HCT116 (cell line): ENCODE data around the gene PCBP3.

Source experiments
- CBX3 ChIP-seq: IDR thresholded peaks from 2 replicates; pipeline ENCODE4 v1.6.1; 2012; ENCODE audit warnings: low read depth
- CEBPB ChIP-seq: IDR thresholded peaks from 2 replicates; pipeline ENCODE4 v1.6.1; 2012; ENCODE audit warnings: low read depth
- CTCF ChIP-seq, 3 experiments: fragments of 200-600 bp in 1 of 3; sonication (generic) in 1 of 3; IDR thresholded peaks in 2 of 3; conservative IDR thresholded peaks in 1 of 3; 2 replicates each; pipeline ENCODE4 v1.5.1; 2012 to 2017; ENCODE audit warnings: low read depth in 2 of 3, low read length in 2 of 3, antibody characterized with exemption in 1 of 3, borderline replicate concordance in 1 of 3, control low read depth in 1 of 3, mild to moderate bottlenecking in 1 of 3, mixed read lengths in 1 of 3, mixed run types in 1 of 3, moderate library complexity in 1 of 3; ENCODE audit not compliant: insufficient read depth in 1 of 3
- EGR1 ChIP-seq: IDR thresholded peaks from 2 replicates; pipeline ENCODE4 v1.6.1; 2012; ENCODE audit warnings: low read depth
- FOSL1 ChIP-seq: IDR thresholded peaks from 2 replicates; pipeline ENCODE4 v1.6.1; 2012; ENCODE audit warnings: low read depth
- MAX ChIP-seq: IDR thresholded peaks from 2 replicates; pipeline ENCODE4 v1.6.1; 2012
- POLR2A ChIP-seq: IDR thresholded peaks from 2 replicates; pipeline ENCODE4 v1.7.0; 2011; ENCODE audit warnings: borderline replicate concordance; ENCODE audit not compliant: insufficient read depth, insufficient read length; ENCODE audit errors: extremely low read depth
- POLR2AphosphoS5 ChIP-seq: IDR thresholded peaks from 2 replicates; pipeline ENCODE4 v1.6.1; 2011; ENCODE audit warnings: mild to moderate bottlenecking, low read depth, low read length, moderate library complexity
- REST ChIP-seq: IDR thresholded peaks from 2 replicates; pipeline ENCODE4 v1.6.1; 2012; ENCODE audit warnings: low read depth
- SP1 ChIP-seq: IDR thresholded peaks from 2 replicates; pipeline ENCODE4 v1.6.1; 2012; ENCODE audit warnings: low read depth
- SRF ChIP-seq: IDR thresholded peaks from 2 replicates; pipeline ENCODE4 v1.6.1; 2012; ENCODE audit warnings: low read depth
- YY1 ChIP-seq: IDR thresholded peaks from 2 replicates; pipeline ENCODE4 v1.6.1; 2011; ENCODE audit warnings: low read length, low read depth, moderate library complexity, mild to moderate bottlenecking; ENCODE audit not compliant: insufficient replicate concordance; ENCODE audit errors: extremely low read depth
- ZFX ChIP-seq: fragments of 450-650 bp; IDR thresholded peaks from 2 replicates; pipeline ENCODE4 v1.6.1; 2017

- TF ChIP-seq CTCF (IDR thresholded peaks at IDR 0.05 in 2 of 3, conservative IDR thresholded peaks at IDR 0.05 in 1 of 3; ENCODE audit: borderline replicate concordance in 1 of 3, insufficient read depth in 1 of 3, low read depth in 2 of 3, low read length in 2 of 3) (no peak), POLR2AphosphoS5 (no peak), EGR1 (no peak), SP1 (no peak), MAX (no peak), REST (no peak), CBX3 (no peak), POLR2A (no peak), FOSL1 (no peak), CEBPB (no peak), ZFX (no peak), YY1 (no peak), SRF (no peak)
These were observed 24.6 kb upstream of the PCBP3 start for GRCh38 chr21:45618846-45619485.
